Measurements from ENCODE around the gene ATP2B3. TPM values are rescaled to one million over a fixed set of nuclear protein-coding genes. Genes with fewer than 3 reads are reported as not detected.

Gene ATP2B3
- total and polyA plus RNA-seq, 2 experiments from 2014 or later = 0.17 TPM; not detected in 1

GRCh38 chrX:153600032-153600373, 82.6 kb downstream of the ATP2B3 start:
- TF ChIP-seq ZNF331 (CRISPR knock-in tag; IDR thresholded peaks at IDR 0.05; ENCODE audit: low read depth) = no peak
- no peak for TF ChIP-seq JUNB (IDR thresholded peaks at IDR 0.05; ENCODE audit: unreplicated experiment)
- no peak for TF ChIP-seq ZNF462 (CRISPR knock-in tag; IDR thresholded peaks at IDR 0.05)
- no peak for TF ChIP-seq EZH2phosphoT487 (IDR thresholded peaks at IDR 0.05; ENCODE audit: unreplicated experiment)
- TF ChIP-seq POLR2AphosphoS5 (IDR thresholded peaks at IDR 0.05; ENCODE audit: low read depth) = no peak
- TF ChIP-seq ZNF114 (CRISPR knock-in tag; IDR thresholded peaks at IDR 0.05) = no peak
- no peak for TF ChIP-seq NANOG (IDR thresholded peaks at IDR 0.05; ENCODE audit: borderline replicate concordance)
- TF ChIP-seq STAT1 (IDR thresholded peaks at IDR 0.05; ENCODE audit: unreplicated experiment) = no peak
- no peak for TF ChIP-seq REST (IDR thresholded peaks at IDR 0.05; ENCODE audit: unreplicated experiment)
- no peak for TF ChIP-seq ETS1 (IDR thresholded peaks at IDR 0.05)
- no peak for TF ChIP-seq CTCF (conservative IDR thresholded peaks at IDR 0.05; ENCODE audit: low read depth in 2 of 2)
- no peak for TF ChIP-seq CREB1 (CRISPR knock-in tag; IDR thresholded peaks at IDR 0.05; ENCODE audit: low read depth)
- no peak for TF ChIP-seq EZH2 (IDR thresholded peaks at IDR 0.05; ENCODE audit: low read depth, unreplicated experiment)
- H3K27ac Mint-ChIP-seq = no peak overlapping the region
- Histone ChIP-seq H3K79me2 (replicated peaks; ENCODE audit: insufficient read depth) (peaks cover 8% of the 10 kb centered on the region), H3K4me3 (peak overlapping the region; percentile 60), H3F3A (replicated peaks; ENCODE audit: low read depth) (no peaks in the 10 kb centered on the region), H2AFZ (no peak overlapping the region), H3K4me1 (ENCODE audit: insufficient read depth) (no peaks in the 10 kb centered on the region), H3K27me3 (ENCODE audit: insufficient read depth) (0 out of 2 replicates have a peak, but pooled peaks cover 4% of the 10 kb centered on the region), H3K36me3 (ENCODE audit: insufficient read depth) (no peaks in the 10 kb centered on the region), H4K20me1 (replicated peaks; ENCODE audit: insufficient read depth) (no peaks in the 10 kb centered on the region; the same call in 1 of the 2 replicates), H3K9me2 (ENCODE audit: insufficient read depth) (no peaks in the 10 kb centered on the region), H3K27ac (ENCODE audit: low read depth) (no peak overlapping the region), H3K4me2 (peak overlapping the region; percentile 76)
- ATAC-seq = peak; percentile 9; the same call in 1 of the 3 replicates
- peaks cover 5% of the 10 kb centered on the region for H3K27me3 Mint-ChIP-seq (ENCODE audit: insufficient read depth, low read depth, poor library complexity)
- H3K36me3 Mint-ChIP-seq (ENCODE audit: low read depth) = peaks cover 5% of the 10 kb centered on the region; the same call in 2 of the 3 replicates
- peak overlapping the region; percentile 69 for H3K4me3 Mint-ChIP-seq
- H3K4me1 Mint-ChIP-seq = peaks cover 11% of the 10 kb centered on the region
- peak; percentile 14 for DNase-seq (ENCODE audit: low spot score)
- no peaks in the 10 kb centered on the region for H3K9me3 Mint-ChIP-seq

All from GM23338 (cell line).